Measurements from ENCODE around the gene HORMAD2. TPM values are rescaled to one million over a fixed set of nuclear protein-coding genes. Genes with fewer than 3 reads are reported as not detected.
A peak's percentile ranks its signal among the peaks of the same experiment; 100 is the strongest.

The HORMAD2 gene
- total and polyA plus RNA-seq, 2 donors (not counting 1 experiment from before 2014, with no cell fraction given): not detected

GRCh38 chr22:30158277-30158676, 78.0 kb downstream of the HORMAD2 start:
- no peak for DNase-seq (ENCODE audit: low read depth in 2 of 2)
- Histone ChIP-seq H3K79me2 (ENCODE audit: control insufficient read depth, insufficient read depth, low read length) (no peaks in the 10 kb centered on the region), H3K27ac (ENCODE audit: insufficient read depth, low read length) (no peak overlapping the region), H3K36me3 (ENCODE audit: control insufficient read depth, insufficient read depth, low read length) (no peaks in the 10 kb centered on the region), H2AFZ (ENCODE audit: low read length) (no peak overlapping the region), H3K27me3 (ENCODE audit: control insufficient read depth, insufficient read depth, low read length) (no peaks in the 10 kb centered on the region), H3K9me3 (ENCODE audit: control insufficient read depth, insufficient read depth, low read depth, low read length) (no peaks in the 10 kb centered on the region), H3K4me2 (ENCODE audit: extremely low read depth, insufficient read depth, low read length) (no peak overlapping the region), H3K4me3 (replicated peaks in 1 of 4; ENCODE audit: control extremely low read depth in 1 of 4, insufficient read depth in 1 of 4, low read depth in 3 of 4, low read length in 4 of 4) (no peak overlapping the region), H4K20me1 (ENCODE audit: control insufficient read depth, extremely low read depth, insufficient read depth, low read length) (no peaks in the 10 kb centered on the region), H3K4me1 (ENCODE audit: control insufficient read depth, extremely low read depth, insufficient read depth, low read length) (peaks cover 3% of the 10 kb centered on the region), H3K9ac (ENCODE audit: insufficient read depth, low read length) (no peak overlapping the region)
- TF ChIP-seq CTCF (conservative IDR thresholded peaks at IDR 0.05 in 1 of 2, IDR thresholded peaks at IDR 0.05 in 1 of 2; ENCODE audit: low read depth in 1 of 2, low read length in 2 of 2) (no peak), EZH2 (IDR thresholded peaks at IDR 0.05; ENCODE audit: low read length, missing control alignments) (no peak)

- peaks cover 3% of the 10 kb centered on the region for H3K4me1 ChIP-seq (ENCODE audit: control insufficient read depth, extremely low read depth, insufficient read depth, low read length)
- H3K27me3 ChIP-seq (ENCODE audit: control insufficient read depth, insufficient read depth, low read length): no peaks in the 10 kb centered on the region
- no peaks in the 10 kb centered on the region for H3K36me3 ChIP-seq (ENCODE audit: control insufficient read depth, insufficient read depth, low read length)
- H3K79me2 ChIP-seq (ENCODE audit: control insufficient read depth, insufficient read depth, low read length): no peaks in the 10 kb centered on the region
- H3K4me3 ChIP-seq (replicated peaks in 1 of 4; ENCODE audit: control extremely low read depth in 1 of 4, insufficient read depth in 1 of 4, low read depth in 3 of 4, low read length in 4 of 4): no peak overlapping the region
- H3K4me2 ChIP-seq (ENCODE audit: extremely low read depth, insufficient read depth, low read length): no peak overlapping the region
- no peaks in the 10 kb centered on the region for H4K20me1 ChIP-seq (ENCODE audit: control insufficient read depth, extremely low read depth, insufficient read depth, low read length)
- no peak for TF ChIP-seq EZH2 (IDR thresholded peaks at IDR 0.05; ENCODE audit: low read length, missing control alignments)
- TF ChIP-seq CTCF (conservative IDR thresholded peaks at IDR 0.05 in 1 of 2, IDR thresholded peaks at IDR 0.05 in 1 of 2; ENCODE audit: low read depth in 1 of 2, low read length in 2 of 2): no peak
- no peak overlapping the region for H3K27ac ChIP-seq (ENCODE audit: insufficient read depth, low read length)
- H3K9ac ChIP-seq (ENCODE audit: insufficient read depth, low read length): no peak overlapping the region
- no peak for DNase-seq (ENCODE audit: low read depth in 2 of 2)
- no peaks in the 10 kb centered on the region for H3K9me3 ChIP-seq (ENCODE audit: control insufficient read depth, insufficient read depth, low read depth, low read length)
- H2AFZ ChIP-seq (ENCODE audit: low read length): no peak overlapping the region
Observed at GRCh38 chr22:30158744-30159500, 78.7 kb downstream of the HORMAD2 start.

GRCh38 chr22:30159561-30160353, 79.5 kb downstream of the HORMAD2 start:
- H3K4me3 ChIP-seq (replicated peaks in 1 of 4; ENCODE audit: control extremely low read depth in 1 of 4, insufficient read depth in 1 of 4, low read depth in 3 of 4, low read length in 4 of 4): no peak overlapping the region
- no peaks in the 10 kb centered on the region for H3K27me3 ChIP-seq (ENCODE audit: control insufficient read depth, insufficient read depth, low read length)
- TF ChIP-seq CTCF (conservative IDR thresholded peaks at IDR 0.05 in 1 of 2, IDR thresholded peaks at IDR 0.05 in 1 of 2; ENCODE audit: low read depth in 1 of 2, low read length in 2 of 2): no peak
- TF ChIP-seq EZH2 (IDR thresholded peaks at IDR 0.05; ENCODE audit: low read length, missing control alignments): no peak
- H4K20me1 ChIP-seq (ENCODE audit: control insufficient read depth, extremely low read depth, insufficient read depth, low read length): no peaks in the 10 kb centered on the region
- no peak overlapping the region for H3K4me2 ChIP-seq (ENCODE audit: extremely low read depth, insufficient read depth, low read length)
- DNase-seq (ENCODE audit: low read depth in 2 of 2): peak; percentile 82 to 84
- no peak overlapping the region for H3K9ac ChIP-seq (ENCODE audit: insufficient read depth, low read length)
- H2AFZ ChIP-seq (ENCODE audit: low read length): peak overlapping the region; percentile 60
- no peaks in the 10 kb centered on the region for H3K9me3 ChIP-seq (ENCODE audit: control insufficient read depth, insufficient read depth, low read depth, low read length)
- peaks cover 3% of the 10 kb centered on the region for H3K4me1 ChIP-seq (ENCODE audit: control insufficient read depth, extremely low read depth, insufficient read depth, low read length)
- no peaks in the 10 kb centered on the region for H3K79me2 ChIP-seq (ENCODE audit: control insufficient read depth, insufficient read depth, low read length)
- H3K36me3 ChIP-seq (ENCODE audit: control insufficient read depth, insufficient read depth, low read length): no peaks in the 10 kb centered on the region
- H3K27ac ChIP-seq (ENCODE audit: insufficient read depth, low read length): peak overlapping the region; percentile 22
